H1 (cell line): Measurements from ENCODE around the gene NDUFA8. TPM values are rescaled to one million over a fixed set of nuclear protein-coding genes. Genes with fewer than 3 reads are reported as not detected.

ENCODE experiments used
- CTCF ChIA-PET: fragments of 300-600 bp; sonication (Branson Sonifier 250); formaldehyde crosslinking; loops from one replicate; lab custom pipeline; 2021; ENCODE audit not compliant: partially characterized antibody; lab: Charles Lee
- POLR2A ChIA-PET: fragments of 300-600 bp; sonication (Branson Sonifier 250); formaldehyde crosslinking; loops from one replicate; lab custom pipeline; 2021; ENCODE audit warnings: inconsistent platforms; ENCODE audit not compliant: partially characterized antibody; lab: Charles Lee
- DNase-seq, 2 experiments: peaks; one replicate each; pipeline versions ENCODE4 v3.0.0 to v3.0.0-alpha.2; 2010 to 2022; ENCODE audit warnings: low spot score in 2 of 2, low read depth in 1 of 2, mixed read lengths in 1 of 2
- FAIRE-seq: peaks from 2 replicates; lab custom pipeline; 2011; peaks lifted over from hg19 to GRCh38; lab: Jason Lieb, UNC
- H2AFZ ChIP-seq: 2 replicates; pipeline ENCODE4 v1.8.1; 2012; ENCODE audit warnings: low read length, inconsistent platforms
- H2AK5ac ChIP-seq: 2 replicates; pipeline ENCODE4 v1.6.1; 2013; ENCODE audit warnings: low read depth, low read length
- H2BK120ac ChIP-seq: replicated peaks from 2 replicates; pipeline ENCODE3; 2013; ENCODE audit warnings: low read depth, low read length, inconsistent platforms
- H2BK12ac ChIP-seq: 2 replicates; pipeline ENCODE4 v1.6.1; 2013; ENCODE audit warnings: low read depth, low read length
- H2BK15ac ChIP-seq: 2 replicates; pipeline ENCODE4 v1.6.1; 2013; ENCODE audit warnings: low read length
- H2BK20ac ChIP-seq: 2 replicates; pipeline ENCODE4 v1.6.1; 2013; ENCODE audit warnings: low read length
- H2BK5ac ChIP-seq: 2 replicates; pipeline ENCODE4 v1.6.1; 2013; ENCODE audit warnings: low read depth, low read length
- H3K14ac ChIP-seq: 2 replicates; pipeline ENCODE4 v1.6.1; 2013; ENCODE audit warnings: inconsistent platforms; ENCODE audit not compliant: insufficient read length
- H3K18ac ChIP-seq: 2 replicates; pipeline ENCODE4 v1.6.1; 2013; ENCODE audit warnings: low read length; ENCODE audit errors: extremely low read depth
- H3K23ac ChIP-seq: 2 replicates; pipeline ENCODE4 v1.6.1; 2013; ENCODE audit warnings: inconsistent platforms; ENCODE audit not compliant: insufficient read length
- H3K23me2 ChIP-seq: 2 replicates; pipeline ENCODE4 v1.6.1; 2013; ENCODE audit warnings: low read depth, low read length
- H3K27ac ChIP-seq: 2 replicates; pipeline ENCODE4 v1.6.1; 2011; ENCODE audit warnings: low read depth, low read length, inconsistent platforms
- H3K27me3 ChIP-seq, 4 experiments: replicated peaks in 1 of 4; 1 replicate in 1 of 4; 2 replicates in 3 of 4; pipeline versions ENCODE4 v1.6.1 to v1.8.1; 2011 to 2013; ENCODE audit warnings: low read length in 3 of 4, mild to moderate bottlenecking in 3 of 4, inconsistent platforms in 2 of 4, mixed read lengths in 2 of 4, moderate library complexity in 1 of 4; ENCODE audit not compliant: control insufficient read depth in 3 of 4, insufficient read depth in 3 of 4; ENCODE audit errors: extremely low read depth in 1 of 4
- H3K36me3 ChIP-seq, 4 experiments: 2 replicates each; pipeline versions ENCODE4 v1.6.1 to v1.8.1; 2011 to 2013; ENCODE audit warnings: mild to moderate bottlenecking in 4 of 4, low read length in 3 of 4, moderate library complexity in 2 of 4, control low read depth in 1 of 4, inconsistent platforms in 1 of 4; ENCODE audit not compliant: insufficient read depth in 4 of 4, control insufficient read depth in 2 of 4
- H3K4ac ChIP-seq: replicated peaks from 2 replicates; pipeline ENCODE3; 2013; ENCODE audit warnings: low read length, low read depth, mixed read lengths, inconsistent platforms; ENCODE audit not compliant: insufficient read length
- H3K4me1 ChIP-seq, 4 experiments: replicated peaks in 1 of 4; 1 replicate in 1 of 4; 2 replicates in 3 of 4; pipeline versions ENCODE4 v1.6.1 to v1.8.1; 2011 to 2013; ENCODE audit warnings: low read length in 3 of 4, inconsistent platforms in 2 of 4, mixed read lengths in 1 of 4; ENCODE audit not compliant: insufficient read depth in 4 of 4, control insufficient read depth in 3 of 4
- H3K4me2 ChIP-seq, 2 experiments: 2 replicates each; pipeline versions ENCODE4 v1.6.1 to v1.8.1; 2011 to 2013; ENCODE audit warnings: low read depth in 2 of 2, low read length in 2 of 2, control low read depth in 1 of 2, inconsistent platforms in 1 of 2, mild to moderate bottlenecking in 1 of 2; ENCODE audit not compliant: insufficient read depth in 1 of 2
- H3K4me3 ChIP-seq, 4 experiments: fragments of 200-600, 300-600 bp in 1 of 4; sonication (generic), shearing (Covaris generic), sonication (Bioruptor Twin) in 1 of 4; 2 replicates each; pipeline versions ENCODE4 v1.5.1 to v1.8.1; 2011 to 2016; ENCODE audit warnings: low read length in 4 of 4, low read depth in 3 of 4, control low read depth in 2 of 4, inconsistent platforms in 2 of 4, mild to moderate bottlenecking in 2 of 4, mixed read lengths in 1 of 4, moderate library complexity in 1 of 4; ENCODE audit not compliant: insufficient read depth in 2 of 4; ENCODE audit errors: extremely low read depth in 1 of 4
- H3K56ac ChIP-seq: replicated peaks from 2 replicates; pipeline ENCODE3; 2013; ENCODE audit warnings: low read depth, mild to moderate bottlenecking, mixed read lengths, low read length, inconsistent platforms; ENCODE audit not compliant: insufficient read length
- H3K79me1 ChIP-seq: 2 replicates; pipeline ENCODE4 v1.6.1; 2013; ENCODE audit warnings: low read depth, low read length, control low read depth
- H3K79me2 ChIP-seq, 2 experiments: 2 replicates each; pipeline versions ENCODE4 v1.6.1 to v1.8.1; 2012 to 2013; ENCODE audit warnings: low read length in 2 of 2, mild to moderate bottlenecking in 2 of 2, inconsistent platforms in 1 of 2; ENCODE audit not compliant: insufficient read depth in 2 of 2, control insufficient read depth in 1 of 2
- H3K9ac ChIP-seq, 4 experiments: replicated peaks in 1 of 4; 1 replicate in 1 of 4; 2 replicates in 3 of 4; pipeline versions ENCODE4 v1.6.1 to v1.8.1; 2011 to 2013; ENCODE audit warnings: low read depth in 3 of 4, low read length in 3 of 4, control low read depth in 2 of 4, mild to moderate bottlenecking in 2 of 4, moderate library complexity in 2 of 4, inconsistent platforms in 1 of 4; ENCODE audit errors: extremely low read depth in 1 of 4
- H3K9me3 ChIP-seq, 2 experiments: 2 replicates each; pipeline versions ENCODE4 v1.6.1 to v1.8.1; 2012 to 2013; ENCODE audit warnings: mild to moderate bottlenecking in 2 of 2, moderate library complexity in 2 of 2, control low read depth in 1 of 2, inconsistent platforms in 1 of 2, low read depth in 1 of 2, low read length in 1 of 2, mixed read lengths in 1 of 2; ENCODE audit not compliant: insufficient read depth in 2 of 2
- H4K20me1 ChIP-seq, 2 experiments: replicated peaks in 1 of 2; 2 replicates each; pipeline versions ENCODE3 to v1.8.1; 2011 to 2013; ENCODE audit warnings: inconsistent platforms in 2 of 2, low read length in 2 of 2, mild to moderate bottlenecking in 1 of 2; ENCODE audit not compliant: insufficient read depth in 2 of 2, control insufficient read depth in 1 of 2
- H4K5ac ChIP-seq: 2 replicates; pipeline ENCODE4 v1.6.1; 2013; ENCODE audit warnings: low read length, low read depth, mixed read lengths, inconsistent platforms; ENCODE audit not compliant: insufficient read length
- H4K8ac ChIP-seq: 2 replicates; pipeline ENCODE4 v1.8.0; 2013; ENCODE audit warnings: mild to moderate bottlenecking, moderate library complexity, low read length, inconsistent platforms; ENCODE audit not compliant: insufficient read depth; ENCODE audit errors: extremely low read depth
- H4K91ac ChIP-seq: replicated peaks from 2 replicates; pipeline ENCODE3; 2013; ENCODE audit warnings: low read length, mixed read lengths, inconsistent platforms; ENCODE audit not compliant: insufficient read length
- ATF2 ChIP-seq: IDR thresholded peaks from 2 replicates; pipeline ENCODE4 v1.6.1; 2012; ENCODE audit warnings: low read length, inconsistent platforms
- CEBPB ChIP-seq: IDR thresholded peaks from 2 replicates; pipeline ENCODE4 v1.6.1; 2012; ENCODE audit warnings: low read depth, low read length
- CREB1 ChIP-seq: IDR thresholded peaks from 2 replicates; pipeline ENCODE4 v1.6.1; 2012; ENCODE audit warnings: inconsistent platforms
- GABPA ChIP-seq: IDR thresholded peaks from 2 replicates; pipeline ENCODE4 v1.6.1; 2011; ENCODE audit warnings: mild to moderate bottlenecking, low read length, moderate library complexity, borderline replicate concordance; ENCODE audit not compliant: insufficient read depth
- HDAC2 ChIP-seq, 2 experiments: fragments of 300-600 bp in 1 of 2; sonication (generic) in 1 of 2; IDR thresholded peaks; 2 replicates each; pipeline ENCODE4 v1.6.1; 2011 to 2012; ENCODE audit warnings: low read depth in 2 of 2, low read length in 2 of 2, mild to moderate bottlenecking in 2 of 2, moderate library complexity in 2 of 2, borderline replicate concordance in 1 of 2, inconsistent platforms in 1 of 2
- HDAC6 ChIP-seq: IDR thresholded peaks from one replicate; pipeline ENCODE4 v1.7.1; 2012; ENCODE audit warnings: low read depth, mild to moderate bottlenecking, inconsistent platforms, low read length, moderate library complexity
- PHF8 ChIP-seq: fragments of 200-600 bp; sonication (generic); conservative IDR thresholded peaks from 2 replicates; pipeline ENCODE4 v1.7.1; 2012; ENCODE audit warnings: low read depth, mild to moderate bottlenecking, inconsistent platforms, low read length, moderate library complexity
- RNF2 ChIP-seq: fragments of 200-900, 300-1000 bp; sonication (generic); IDR thresholded peaks from 2 replicates; pipeline ENCODE4 v1.7.1; 2016; ENCODE audit warnings: borderline replicate concordance, low read depth, mild to moderate bottlenecking, antibody characterized with exemption, low read length; ENCODE audit not compliant: poor library complexity, severe bottlenecking; ENCODE audit errors: missing control alignments
- WGBS, 2 experiments: shearing (Covaris generic) in 1 of 2; methylation state at CpG; one replicate each; pipeline versions ENCODE4 v1.1.6 to v1.1.7; 2013 to 2015; ENCODE audit warnings: low lambda C conversion rate in 2 of 2, mixed read lengths in 2 of 2, inconsistent platforms in 1 of 2, low coverage in 1 of 2, missing lambda C conversion rate in 1 of 2; ENCODE audit not compliant: insufficient replicate concordance in 2 of 2, insufficient coverage in 1 of 2, insufficient read length in 1 of 2; ENCODE audit errors: extremely low coverage in 1 of 2, missing lambda C conversion rate in 1 of 2; 5-methylcytosine and 5-hydroxymethylcytosine counted together
- polyA plus RNA-seq, 7 experiments: library from polyadenylated mRNA; depleted of rRNA in 3 of 7; stranded (reverse) in 5 of 7; unstranded in 2 of 7; fragments of >200 nt in 5 of 7; fragments of 200-250 nt in 2 of 7; gene quantifications; 1 replicate in 5 of 7; 2 replicates in 1 of 7; 4 replicates in 1 of 7; pipeline versions ENCODE4 v1.2.1 to v1.2.3, GENCODE V29; 2011 to 2013; ENCODE audit warnings: missing spikeins in 2 of 7, mixed read lengths in 2 of 7
- total RNA-seq: library from RNA; stranded (reverse); fragmentation: NEBNext Ultra II Directional; extraction: Animal tissue kit (Norgen Biotek cat#: 25700); gene quantifications from 2 replicates; pipeline ENCODE4 v1.2.1, GENCODE V29; 2021
- TF ChIP-seq, protein P1 (sequence below): IDR thresholded peaks from 2 replicates; pipeline ENCODE4 v1.6.1; 2012; ENCODE audit warnings: inconsistent platforms

NDUFA8 gene
- total and polyA plus RNA-seq, 2 of the 8 experiments (the other 6 are each of a cell fraction or from before 2014, with no cell fraction given): 61.0 to 73.8 TPM

GRCh38 chr9:122205176-122205575 lies 45.6 kb upstream of the NDUFA8 start:
- Histone ChIP-seq H3K9me3 (no peaks in the 10 kb centered on the region), H4K5ac (no peak overlapping the region), H2BK15ac (0 out of 2 replicates have a peak overlapping the region, but pooled peaks have one; percentile 6), H3K27ac (no peak overlapping the region), H4K91ac (peak overlapping the region; percentile 35), H3K4me3 (no peak overlapping the region), H3K23ac (no peak overlapping the region), H2AK5ac (peak overlapping the region; percentile 71; the same call in 1 of the 2 replicates), H2BK20ac (peak overlapping the region; percentile 53), H2AFZ (no peak overlapping the region), H3K79me2 (no peaks in the 10 kb centered on the region), H3K4ac (no peak overlapping the region), H3K9ac (peak overlapping the region in 1 of 4 experiments; percentile 22; a peak in 1 of 7 replicates), H3K4me1 (peaks cover 0 to 11% (median 6%) of the 10 kb centered on the region in 4 experiments; a peak in 6 of 7 replicates), H3K56ac (no peak overlapping the region), H3K79me1 (no peaks in the 10 kb centered on the region), H4K8ac (no peak overlapping the region; the same call in 1 of the 2 replicates), H3K4me2 (no peak overlapping the region), H2BK12ac (peak overlapping the region; percentile 94; the same call in 1 of the 2 replicates), H3K23me2 (no peaks in the 10 kb centered on the region), H3K36me3 (no peaks in the 10 kb centered on the region), H3K18ac (peak overlapping the region; percentile 11; the same call in 1 of the 2 replicates), H3K14ac (no peak overlapping the region), H4K20me1 (no peaks in the 10 kb centered on the region), H3K27me3 (no peaks in the 10 kb centered on the region; a peak in 1 of 7 replicates), H2BK5ac (no peak overlapping the region), H2BK120ac (no peak overlapping the region)
- 91% methylated on average over 8 of the region's 8 CpGs; no CpG with 5 or more reads in 1 of the 2 experiments for WGBS, 2 experiments
- FAIRE-seq (no peak), DNase-seq (no peak)
- ChIA-PET CTCF (interaction anchor here (0.8 to 8.0 kb wide), 6 partner anchors 9 to 145 kb away, joined by 3 to 43 read pairs (median 4); no protein-coding TSS in a partner anchor), POLR2A (no interaction called here)
- no peak for TF ChIP-seq GABPA
- no peak for TF ChIP-seq HDAC2 (IDR thresholded peaks at IDR 0.05; ENCODE audit: borderline replicate concordance in 1 of 2, low read depth in 2 of 2, low read length in 2 of 2)
- TF ChIP-seq, protein P1, sequence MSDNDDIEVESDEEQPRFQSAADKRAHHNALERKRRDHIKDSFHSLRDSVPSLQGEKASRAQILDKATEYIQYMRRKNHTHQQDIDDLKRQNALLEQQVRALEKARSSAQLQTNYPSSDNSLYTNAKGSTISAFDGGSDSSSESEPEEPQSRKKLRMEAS: no peak
- TF ChIP-seq CEBPB: no peak
- TF ChIP-seq CREB1: no peak
- TF ChIP-seq ATF2: no peak
- TF ChIP-seq RNF2: no peak
- no peak for TF ChIP-seq HDAC6
- no peak for TF ChIP-seq PHF8
